TTC549 (cell line): ENCODE measurements around the gene TIGD3.

ENCODE experiments used
- FAIRE-seq: peaks from 2 replicates; lab custom pipeline; 2012; peaks lifted over from hg19 to GRCh38; lab: Jason Lieb, UNC

TIGD3 gene

DNA sequence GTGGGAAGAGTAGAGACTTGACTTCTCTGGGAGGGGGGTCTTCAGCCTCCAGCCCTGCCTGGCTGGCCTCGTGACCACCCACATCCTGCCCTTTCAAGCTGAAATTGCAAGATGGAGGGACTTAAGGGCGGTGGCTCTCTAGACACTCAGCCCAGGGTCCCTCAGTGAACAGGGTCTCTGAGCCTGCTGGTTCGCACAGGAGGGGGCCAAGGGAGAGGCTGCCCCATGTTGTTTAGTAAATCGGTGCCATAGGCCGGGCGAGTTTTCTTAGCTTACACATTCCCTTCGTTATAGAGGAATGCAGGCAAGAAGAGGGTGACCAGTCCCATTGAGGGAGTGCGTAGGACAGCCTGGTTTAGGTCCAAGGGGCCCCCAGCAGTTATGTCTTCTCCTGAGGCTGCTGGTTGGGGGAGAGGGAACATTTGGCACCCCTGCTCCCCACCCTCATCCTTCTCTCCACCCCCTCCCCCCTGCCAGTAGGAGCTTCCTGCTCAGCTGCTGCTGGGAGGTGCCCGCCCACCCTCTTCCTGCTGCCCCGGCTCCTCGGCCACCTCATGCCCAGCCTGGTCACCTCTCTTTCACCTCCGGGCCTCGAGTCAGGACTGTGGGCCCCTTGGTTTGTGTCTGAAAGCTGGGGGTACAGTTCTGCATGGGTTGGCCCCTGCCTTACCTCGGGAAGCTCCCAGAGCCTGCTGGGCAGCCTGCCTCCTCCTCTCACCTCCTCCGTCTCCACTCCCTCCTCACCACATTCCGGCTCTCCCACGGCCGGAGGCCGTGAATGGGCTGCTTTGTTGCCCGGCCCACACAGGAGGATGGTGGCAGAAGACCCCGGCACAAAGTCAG is 35.8 kb downstream of the TIGD3 start:
- FAIRE-seq = no peak

DNA sequence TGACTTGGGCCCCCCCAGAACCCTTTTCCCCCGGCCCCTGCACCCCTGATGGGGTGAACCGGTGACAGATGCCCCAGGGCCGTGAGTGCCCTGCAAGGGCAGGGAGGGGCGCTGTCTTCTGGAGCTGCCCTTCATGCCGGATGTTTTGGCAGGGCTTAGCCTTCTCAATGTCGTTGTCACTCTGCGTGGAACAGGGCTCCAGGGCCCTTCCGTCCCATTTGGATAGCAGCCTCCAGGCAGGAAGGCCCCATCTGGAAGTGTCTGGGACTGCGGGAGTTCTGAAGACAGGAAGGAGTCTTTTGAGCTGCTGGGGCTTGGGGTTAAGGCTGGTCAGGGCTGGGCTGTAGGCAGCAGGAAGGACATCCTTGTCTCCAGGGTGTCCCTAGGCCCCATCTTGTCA is 36.4 kb downstream of the TIGD3 start:
- no peak for FAIRE-seq

DNA sequence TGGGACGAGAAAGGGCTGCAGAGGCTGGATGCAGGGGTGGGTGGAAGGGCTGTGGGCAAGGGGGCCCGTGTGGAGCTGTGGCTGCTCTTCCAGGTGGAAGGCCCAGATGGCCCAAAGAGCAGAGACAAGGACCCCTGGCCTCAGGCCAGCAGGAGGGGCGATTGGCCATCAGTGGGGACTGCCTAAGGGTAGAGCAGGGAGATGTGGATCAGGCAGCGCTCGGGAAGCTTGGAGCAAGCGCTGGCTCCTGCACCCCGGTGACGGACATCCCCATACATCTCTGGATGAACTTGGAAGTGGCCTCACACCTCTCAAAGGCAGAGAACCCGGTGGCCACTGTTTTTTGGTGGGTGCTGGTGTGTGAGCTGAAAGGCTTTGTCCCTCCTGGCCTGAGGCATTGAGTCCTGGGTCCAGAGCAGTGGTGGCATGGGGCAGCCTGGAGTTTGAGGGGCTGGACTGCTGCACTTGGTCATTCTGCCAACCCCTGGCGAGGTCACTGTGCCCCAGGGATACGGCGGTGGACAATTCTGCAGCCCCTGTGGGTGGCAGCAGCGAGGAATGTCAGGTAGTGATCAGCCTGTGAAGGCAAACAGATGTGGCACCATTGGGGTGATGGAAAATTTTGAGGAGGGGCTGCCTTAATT is 37.8 kb downstream of the TIGD3 start:
- no peak for FAIRE-seq

DNA sequence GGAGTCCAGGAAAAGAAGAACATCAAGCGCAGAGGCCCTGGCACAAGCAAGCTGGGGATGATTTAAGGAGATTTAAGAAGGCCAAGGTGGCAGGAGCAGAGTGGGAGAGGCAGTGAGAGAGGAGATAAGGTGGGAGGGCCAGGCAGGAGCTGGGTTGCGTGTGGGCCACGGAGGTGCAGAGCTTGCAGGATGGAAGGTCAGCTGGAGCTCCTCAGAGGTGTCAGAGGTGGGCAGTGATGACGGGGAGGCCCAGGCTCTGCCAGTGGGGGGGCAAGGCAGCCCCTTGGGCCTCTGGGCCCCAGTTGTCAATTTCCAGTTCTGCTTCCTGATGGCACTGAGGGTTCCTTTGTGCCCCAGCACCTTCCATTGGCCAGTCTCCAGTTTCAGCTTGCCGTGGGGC is 38.3 kb downstream of the TIGD3 start:
- no peak for FAIRE-seq

DNA sequence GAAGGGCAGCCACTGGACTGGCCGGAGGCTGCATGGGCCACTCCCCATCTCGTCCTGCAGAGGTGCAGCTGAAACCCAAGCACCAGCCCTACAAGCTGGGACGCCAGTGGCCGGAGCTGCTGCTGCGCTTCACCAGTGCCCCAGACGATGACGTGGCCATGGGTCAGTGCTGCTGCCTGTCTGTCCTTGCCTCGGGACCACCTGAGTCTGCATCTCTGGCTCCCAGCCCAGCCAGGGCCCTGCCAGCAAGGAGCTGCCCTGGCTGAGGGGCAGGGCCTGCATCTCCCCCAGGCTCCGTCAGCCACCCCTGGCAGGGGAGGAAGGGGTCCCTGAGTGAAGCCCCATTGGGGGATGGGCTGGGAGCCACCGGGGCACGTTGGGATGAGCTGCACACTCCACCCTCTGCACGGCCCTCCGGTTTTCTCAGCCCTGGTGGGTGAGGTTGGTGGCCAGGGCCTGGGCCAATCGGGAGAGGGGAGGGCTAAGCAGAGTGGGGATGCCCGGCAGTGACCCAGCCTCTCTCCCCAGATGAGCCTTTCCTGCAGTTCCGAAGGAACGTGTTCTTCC is 39.0 kb downstream of the TIGD3 start:
- FAIRE-seq = no peak

DNA sequence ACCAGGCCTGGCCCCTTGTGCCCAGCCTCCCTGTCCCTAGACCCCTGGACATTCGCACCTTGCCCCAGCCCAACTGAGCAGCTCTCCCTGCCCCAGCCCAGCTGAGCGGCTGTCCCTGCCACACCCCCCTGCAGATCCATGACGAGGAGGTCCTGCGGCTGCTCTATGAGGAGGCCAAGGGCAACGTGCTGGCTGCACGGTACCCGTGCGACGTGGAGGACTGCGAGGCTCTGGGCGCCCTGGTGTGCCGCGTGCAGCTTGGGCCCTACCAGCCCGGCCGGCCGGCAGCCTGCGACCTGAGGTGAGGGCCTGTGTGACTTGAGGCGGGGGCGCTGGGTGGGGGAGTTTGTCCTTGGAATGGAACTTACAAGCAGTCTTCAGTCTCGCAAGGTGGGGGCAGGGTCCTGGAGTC is 39.6 kb downstream of the TIGD3 start:
- no peak for FAIRE-seq

DNA sequence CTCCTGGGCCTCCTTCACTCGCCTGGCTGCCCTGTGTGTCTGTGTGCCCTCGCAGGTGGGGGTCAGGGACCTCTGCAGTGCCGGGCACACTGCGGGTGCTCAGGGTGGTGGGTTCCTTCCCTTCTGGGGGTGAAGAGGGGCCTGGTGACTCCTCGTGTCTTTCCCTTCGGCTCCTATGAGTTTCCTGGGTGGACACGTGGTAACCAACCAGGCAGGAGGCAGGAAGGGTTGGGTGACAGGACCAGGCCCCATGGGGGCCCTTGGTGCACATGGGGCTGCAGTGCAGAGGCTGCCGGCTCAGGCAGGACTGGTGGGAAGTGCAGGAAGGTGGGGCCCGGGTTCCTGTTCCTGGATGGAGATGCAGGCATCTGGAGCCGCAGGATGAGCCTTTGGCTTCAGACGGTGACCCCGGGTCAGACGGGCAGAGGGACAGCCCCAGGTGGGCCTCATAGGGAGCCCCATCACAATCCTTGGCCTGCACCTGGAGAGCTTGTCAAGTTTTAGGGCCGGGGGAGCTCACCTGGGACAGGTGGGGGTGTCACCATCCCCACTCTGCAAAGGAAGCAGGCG is 41.5 kb downstream of the TIGD3 start:
- FAIRE-seq = no peak

DNA sequence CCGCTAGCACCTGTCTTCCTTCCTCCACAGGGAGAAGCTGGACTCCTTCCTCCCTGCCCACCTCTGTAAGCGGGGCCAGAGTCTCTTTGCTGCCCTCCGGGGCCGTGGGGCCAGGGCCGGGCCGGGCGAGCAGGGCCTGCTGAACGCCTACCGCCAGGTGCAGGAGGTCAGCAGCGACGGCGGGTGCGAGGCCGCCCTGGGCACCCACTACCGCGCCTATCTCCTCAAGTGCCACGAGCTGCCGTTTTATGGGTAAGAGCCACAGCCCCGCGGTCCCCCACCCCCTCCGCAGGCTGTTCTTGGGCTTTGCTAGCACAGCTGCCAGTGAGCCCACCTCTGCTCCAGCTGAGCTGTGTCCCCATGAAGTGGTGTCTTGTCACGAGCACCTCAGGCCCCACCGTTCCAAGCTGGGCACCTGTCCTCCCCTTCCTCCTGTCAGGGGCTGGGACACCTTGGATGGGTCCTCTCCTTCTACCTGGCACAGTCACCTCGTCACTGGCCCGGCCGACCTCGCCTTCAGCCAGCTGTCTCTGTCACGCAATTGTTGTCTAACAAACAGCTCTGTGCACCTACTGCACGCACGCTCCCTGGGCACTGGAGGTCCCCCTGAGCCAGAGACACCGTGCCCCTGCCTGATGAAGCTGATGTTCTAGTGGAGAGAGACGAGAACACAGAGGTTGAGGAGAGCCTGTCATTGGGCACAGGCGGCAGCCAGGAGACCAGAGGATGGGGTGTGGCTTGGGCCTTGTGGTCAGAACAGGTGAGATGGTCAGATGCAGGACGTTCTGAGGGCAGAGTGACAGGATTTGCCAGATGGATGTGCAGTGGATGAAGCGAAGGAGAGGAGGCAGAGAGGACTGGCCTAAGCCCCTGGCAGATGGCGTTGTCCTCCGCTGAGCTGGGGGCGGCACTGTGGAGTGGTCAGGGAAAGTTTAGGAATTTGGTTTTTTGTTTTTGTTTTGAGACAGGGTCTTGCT is 42.5 kb downstream of the TIGD3 start:
- no peak for FAIRE-seq

DNA sequence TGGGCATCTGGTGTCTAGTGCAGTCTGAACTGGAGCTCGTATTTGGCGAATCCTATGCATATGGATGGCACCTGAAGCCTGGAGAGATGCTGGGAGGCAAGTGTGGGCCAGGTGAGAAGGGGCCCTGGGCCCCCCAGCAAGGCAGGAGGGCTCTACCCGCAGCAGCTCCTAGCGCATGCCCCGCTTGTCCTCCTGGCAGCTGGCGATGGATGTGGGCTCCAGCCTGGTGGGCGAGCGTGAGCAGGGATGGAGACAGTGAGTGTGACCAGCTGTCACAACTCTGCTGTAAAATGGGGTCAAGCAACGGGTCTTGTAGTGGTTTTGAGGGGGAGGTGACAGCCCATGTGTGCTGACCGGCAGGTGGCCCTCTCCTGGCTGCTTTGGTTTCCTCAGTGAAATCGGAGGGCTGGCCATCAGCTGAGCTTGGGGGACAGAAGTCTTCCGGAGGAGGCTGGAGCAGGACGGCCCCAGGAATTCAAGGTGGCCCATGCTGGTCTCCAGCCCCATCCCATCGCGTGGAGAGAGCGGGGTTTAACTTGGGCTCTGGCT is 43.9 kb downstream of the TIGD3 start:
- no peak for FAIRE-seq

DNA sequence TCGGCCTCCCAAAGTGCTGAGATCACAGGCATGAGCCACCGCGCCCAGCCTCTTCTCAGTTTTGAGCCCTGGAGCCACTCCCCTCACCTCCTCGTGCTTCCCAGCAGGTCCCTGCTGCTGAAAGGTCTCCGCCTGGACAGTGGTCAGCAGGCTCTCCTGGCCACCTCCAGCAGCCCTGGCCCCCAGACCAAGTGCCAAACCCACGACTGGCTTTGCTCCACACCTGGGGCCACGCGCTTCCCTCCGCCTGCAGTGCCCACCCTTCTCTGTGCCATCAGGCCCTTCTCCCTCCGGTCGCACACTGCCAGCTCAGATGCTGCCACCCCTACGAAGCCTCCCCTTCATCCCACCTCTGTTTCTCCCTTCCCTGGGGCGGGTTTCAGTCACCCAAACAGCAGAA is 44.7 kb downstream of the TIGD3 start:
- FAIRE-seq = no peak

DNA sequence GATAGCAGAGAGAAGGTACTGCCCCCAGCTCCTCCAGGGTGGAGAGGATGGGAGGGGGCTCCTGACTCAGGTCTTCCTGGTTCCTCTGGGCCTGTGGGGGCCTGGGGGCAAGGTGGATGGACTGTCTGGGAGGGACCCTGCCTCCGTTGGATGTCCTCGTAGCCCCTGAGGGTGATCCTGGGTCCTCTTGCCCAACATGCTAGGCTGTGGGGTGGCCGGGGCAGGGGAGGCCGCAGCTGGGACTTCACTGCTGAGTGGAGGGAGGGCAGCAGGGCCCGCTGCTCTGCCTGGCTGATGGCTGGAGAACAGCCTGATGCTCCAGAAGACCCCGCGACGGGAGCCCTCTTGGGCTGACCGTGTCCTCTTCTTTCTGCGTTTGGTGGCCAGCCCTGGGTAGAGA is 45.3 kb downstream of the TIGD3 start:
- FAIRE-seq = no peak

DNA sequence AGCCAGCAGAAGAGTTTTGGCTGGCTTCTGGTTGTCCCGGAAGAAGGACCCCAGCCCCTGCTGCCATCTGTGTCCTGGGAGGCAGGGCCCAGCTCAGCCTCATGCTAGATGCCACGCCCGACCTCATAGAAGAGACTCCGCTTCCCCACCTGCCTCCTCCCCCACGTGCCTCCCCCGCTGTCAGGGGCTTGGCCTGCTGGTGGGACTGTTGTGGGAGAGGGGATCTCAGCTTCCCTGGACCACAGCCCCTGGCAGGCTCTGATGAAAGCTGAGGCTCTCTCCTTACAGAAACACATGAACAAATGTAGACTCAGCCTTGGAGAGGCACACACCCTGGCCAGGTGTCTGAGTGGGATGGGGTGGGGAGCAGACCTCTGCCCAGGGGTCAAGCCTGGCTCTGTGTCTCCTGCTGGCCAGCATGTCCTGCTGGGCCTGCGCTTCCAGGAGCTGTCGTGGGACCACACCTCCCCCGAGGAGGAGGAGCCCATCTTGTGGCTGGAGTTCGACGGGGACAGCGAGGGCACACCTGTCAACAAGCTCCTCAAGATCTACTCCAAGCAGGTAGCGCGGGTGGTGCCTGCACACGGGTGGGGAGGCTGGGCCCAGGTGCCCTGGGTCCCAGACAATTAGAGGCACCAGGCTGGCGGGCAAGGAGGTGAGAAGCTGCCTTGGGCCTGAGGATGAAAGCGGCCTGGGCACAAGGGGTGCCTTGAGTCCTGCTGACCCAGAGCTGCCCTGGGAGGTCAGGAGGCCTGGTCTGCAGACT is 45.9 kb downstream of the TIGD3 start:
- no peak for FAIRE-seq

DNA sequence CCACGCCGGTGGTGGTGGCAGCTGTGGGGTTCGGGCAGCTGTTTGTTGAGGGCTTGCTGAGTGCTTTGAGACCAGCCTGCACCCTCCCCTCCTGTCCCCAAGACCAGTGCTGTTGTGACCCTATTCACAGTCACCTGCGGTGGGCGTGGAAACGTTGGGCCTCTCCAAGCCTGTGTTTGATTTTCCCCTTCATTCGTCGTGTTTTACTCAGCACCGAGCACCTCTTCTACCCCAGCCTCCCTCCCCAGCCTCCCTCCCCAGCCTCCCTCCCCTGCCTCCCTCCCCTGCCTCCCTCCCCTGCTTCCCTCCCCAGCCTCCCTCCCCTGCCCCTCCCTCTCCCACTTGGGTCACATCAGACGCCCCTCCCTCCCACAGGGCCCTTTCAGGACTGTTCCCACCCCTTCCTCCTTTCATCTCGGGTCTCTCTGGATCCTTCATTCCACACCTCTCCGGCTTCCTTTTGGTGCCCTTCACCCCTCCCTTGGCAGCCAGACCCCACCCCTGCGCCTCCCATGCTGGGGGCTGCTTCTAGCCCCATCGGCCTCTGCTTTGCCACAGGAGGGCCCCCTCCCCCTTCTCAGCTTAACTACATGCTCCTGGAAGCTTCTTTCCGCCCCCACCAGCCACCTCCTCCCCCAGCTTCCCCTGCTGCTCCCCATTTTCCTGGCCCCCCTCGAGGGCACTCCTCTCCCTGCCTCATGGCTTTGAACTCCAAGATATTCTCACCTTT is 46.7 kb downstream of the TIGD3 start:
- no peak for FAIRE-seq

DNA sequence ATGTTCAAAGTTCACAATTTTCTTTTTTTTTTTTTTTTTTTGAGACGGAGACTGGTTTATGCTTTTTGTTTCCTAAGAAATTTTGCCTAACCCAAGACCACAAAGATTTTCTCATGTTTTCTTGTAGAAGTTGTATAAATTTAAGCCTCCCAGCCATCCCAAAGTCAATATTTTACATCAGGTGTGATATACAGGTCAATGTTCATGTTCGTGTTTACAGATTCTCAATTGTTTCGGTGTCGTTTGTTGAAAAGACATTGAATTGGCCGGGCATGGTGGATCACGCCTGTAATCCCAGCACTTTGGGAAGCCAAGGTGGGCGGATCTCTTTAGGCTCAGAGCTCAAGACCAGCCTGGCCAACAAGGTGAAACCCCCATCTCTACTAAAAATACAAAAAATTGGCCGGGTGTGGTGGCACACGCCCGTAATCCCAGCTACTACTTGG is 47.3 kb downstream of the TIGD3 start:
- FAIRE-seq = no peak

DNA sequence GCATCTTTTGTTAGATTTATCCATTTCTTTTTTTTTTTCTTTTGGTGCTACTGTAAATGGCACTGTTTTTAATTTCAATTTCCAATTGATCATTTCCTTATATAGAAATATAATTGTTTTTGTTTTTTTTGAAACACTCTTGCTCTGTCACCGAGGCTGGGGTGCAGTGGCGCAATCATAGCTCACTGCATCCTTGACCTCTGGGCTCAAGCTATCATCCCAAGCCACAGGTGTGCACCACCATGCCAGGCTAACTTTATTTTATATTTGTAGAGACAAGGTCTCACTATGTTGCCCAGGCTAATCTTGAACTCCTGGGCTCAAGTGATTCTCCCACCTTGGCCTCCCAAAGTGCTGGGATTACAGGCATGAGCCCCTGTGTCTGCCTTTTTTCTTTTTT is 48.2 kb downstream of the TIGD3 start:
- no peak for FAIRE-seq

DNA sequence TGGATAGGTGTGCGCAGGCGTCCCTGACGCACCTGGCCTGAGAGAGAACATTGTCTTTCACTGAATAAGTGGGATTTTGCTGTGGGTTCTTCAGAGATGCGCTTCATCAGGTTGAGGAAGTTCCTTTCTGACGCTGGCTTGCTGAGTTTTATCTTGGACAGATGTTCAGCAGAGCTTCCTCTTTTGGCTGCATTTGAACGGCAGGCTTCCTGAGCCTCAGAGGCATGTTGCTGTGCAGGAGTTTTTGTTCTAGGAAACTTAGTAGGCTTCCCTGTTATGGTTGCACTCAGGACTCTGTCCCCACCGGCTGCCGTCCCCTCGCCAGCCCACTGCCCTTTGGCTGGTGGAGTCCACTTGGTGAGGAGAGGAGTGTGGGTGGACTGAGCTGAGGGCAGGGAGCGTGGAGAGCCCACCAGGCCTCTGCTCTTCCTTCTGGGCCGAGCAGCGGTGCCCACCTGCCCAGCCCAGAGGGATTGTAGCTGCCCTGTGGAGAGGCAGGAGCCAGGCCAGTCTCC is 49.1 kb downstream of the TIGD3 start:
- no peak for FAIRE-seq

DNA sequence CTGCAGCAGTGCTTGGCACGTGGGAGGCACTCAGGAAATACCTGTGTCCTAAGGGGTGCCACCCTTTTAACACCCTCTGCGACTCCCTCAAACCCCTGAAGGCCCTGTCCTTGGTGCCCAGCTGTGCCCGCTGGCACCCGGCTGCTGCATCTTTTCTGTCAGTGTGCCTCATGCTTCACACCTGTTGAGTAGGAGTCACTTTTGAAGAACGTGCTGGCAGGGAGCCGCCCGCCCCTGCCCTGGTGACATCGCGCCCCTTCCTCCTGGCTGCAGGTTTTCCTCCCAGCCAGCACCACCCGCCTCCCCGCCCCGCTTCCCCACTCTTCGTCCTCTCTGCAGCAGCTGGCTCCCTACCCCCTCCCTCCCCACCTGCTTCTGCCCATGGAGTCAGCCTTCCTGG is 49.7 kb downstream of the TIGD3 start:
- no peak for FAIRE-seq

DNA sequence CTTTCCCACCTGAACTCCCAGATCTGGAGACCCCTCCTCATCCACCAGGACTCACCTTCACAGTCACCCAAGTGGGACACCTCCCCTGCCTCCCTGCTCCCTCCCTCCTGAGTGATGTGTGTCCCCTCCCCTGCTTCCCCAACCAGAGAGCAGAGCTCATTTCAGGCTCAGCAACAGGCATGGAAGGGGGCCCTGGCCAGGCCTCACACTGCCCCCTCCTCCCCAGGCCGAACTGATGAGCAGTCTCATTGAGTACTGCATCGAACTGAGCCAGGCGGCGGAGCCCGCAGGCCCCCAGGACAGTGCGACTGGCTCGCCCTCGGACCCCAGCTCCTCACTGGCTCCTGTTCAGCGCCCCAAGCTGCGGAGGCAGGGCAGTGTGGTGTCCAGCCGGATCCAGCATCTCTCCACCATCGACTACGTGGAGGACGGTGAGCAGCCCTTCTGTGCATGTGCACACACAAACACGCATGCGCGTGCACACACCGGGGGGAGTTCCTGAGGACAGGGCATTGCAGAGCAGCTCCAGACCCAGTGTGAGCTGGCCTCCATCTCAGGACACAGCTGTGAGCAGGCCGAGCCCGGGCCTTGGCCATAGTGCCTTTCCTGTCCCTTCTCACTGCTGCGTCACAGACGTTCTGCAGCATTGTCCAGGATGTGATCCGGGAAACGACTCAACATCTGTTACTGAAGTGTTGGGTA is 50.2 kb downstream of the TIGD3 start:
- FAIRE-seq = no peak
